Measurements from ENCODE around the gene RBM17.

DNA sequence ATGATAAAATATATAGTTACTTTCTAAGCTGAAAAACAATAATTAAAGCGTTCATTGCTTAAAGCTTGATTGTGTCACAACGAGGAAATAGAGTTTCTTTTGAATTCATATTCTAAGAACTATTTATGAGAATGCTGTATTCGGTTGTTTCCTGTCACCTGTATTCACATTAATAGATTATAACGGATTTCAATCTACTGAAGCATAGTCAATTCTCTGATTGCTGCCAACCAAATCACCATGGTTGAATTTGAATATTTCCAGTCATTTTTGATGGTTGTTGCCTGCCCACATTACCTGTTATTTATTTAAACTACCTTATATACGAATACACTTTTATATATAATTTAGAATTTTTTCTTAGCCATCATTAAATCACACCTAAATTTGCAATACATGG lies 48.6 kb upstream of the RBM17 start:
- TF ChIP-seq, protein P1, sequence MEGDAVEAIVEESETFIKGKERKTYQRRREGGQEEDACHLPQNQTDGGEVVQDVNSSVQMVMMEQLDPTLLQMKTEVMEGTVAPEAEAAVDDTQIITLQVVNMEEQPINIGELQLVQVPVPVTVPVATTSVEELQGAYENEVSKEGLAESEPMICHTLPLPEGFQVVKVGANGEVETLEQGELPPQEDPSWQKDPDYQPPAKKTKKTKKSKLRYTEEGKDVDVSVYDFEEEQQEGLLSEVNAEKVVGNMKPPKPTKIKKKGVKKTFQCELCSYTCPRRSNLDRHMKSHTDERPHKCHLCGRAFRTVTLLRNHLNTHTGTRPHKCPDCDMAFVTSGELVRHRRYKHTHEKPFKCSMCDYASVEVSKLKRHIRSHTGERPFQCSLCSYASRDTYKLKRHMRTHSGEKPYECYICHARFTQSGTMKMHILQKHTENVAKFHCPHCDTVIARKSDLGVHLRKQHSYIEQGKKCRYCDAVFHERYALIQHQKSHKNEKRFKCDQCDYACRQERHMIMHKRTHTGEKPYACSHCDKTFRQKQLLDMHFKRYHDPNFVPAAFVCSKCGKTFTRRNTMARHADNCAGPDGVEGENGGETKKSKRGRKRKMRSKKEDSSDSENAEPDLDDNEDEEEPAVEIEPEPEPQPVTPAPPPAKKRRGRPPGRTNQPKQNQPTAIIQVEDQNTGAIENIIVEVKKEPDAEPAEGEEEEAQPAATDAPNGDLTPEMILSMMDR (IDR thresholded peaks at IDR 0.05; ENCODE audit: low read depth, low read length, missing input control), result no peak
- TF ChIP-seq MAX (IDR thresholded peaks at IDR 0.05) (no peak), JUND (IDR thresholded peaks at IDR 0.05) (no peak), TAF1 (conservative IDR thresholded peaks at IDR 0.05) (no peak), GABPA (IDR thresholded peaks at IDR 0.05 in 1 of 2, conservative IDR thresholded peaks at IDR 0.05 in 1 of 2) (no peak), RAD21 (IDR thresholded peaks at IDR 0.05) (no peak), SP1 (IDR thresholded peaks at IDR 0.05) (no peak), YY1 (IDR thresholded peaks at IDR 0.05) (no peak), ATF3 (IDR thresholded peaks at IDR 0.05) (no peak), REST (IDR thresholded peaks at IDR 0.05) (no peak), FOXA1 (IDR thresholded peaks at IDR 0.05) (no peak), ZBTB33 (IDR thresholded peaks at IDR 0.05) (no peak), RXRA (IDR thresholded peaks at IDR 0.05) (no peak)
